NCI-H82 (cell line): ENCODE results near the gene RASL10A.

Experiments
- DNase-seq: peaks from one replicate; lab custom pipeline; 2025; lab: John Stamatoyannopoulos, UW

The RASL10A gene

GRCh38 chr22:29302681-29303465, 12.6 kb downstream of the RASL10A start:
- peak; percentile 41 for DNase-seq

- DNase-seq: no peak
Observed at GRCh38 chr22:29302402-29302680, 13.2 kb downstream of the RASL10A start.

GRCh38 chr22:29301716-29302401, 13.6 kb downstream of the RASL10A start:
- peak; percentile 32 for DNase-seq

GRCh38 chr22:29300807-29301601, 14.5 kb downstream of the RASL10A start:
- peak; percentile 46 for DNase-seq

GRCh38 chr22:29300467-29300806, 15.1 kb downstream of the RASL10A start:
- DNase-seq: no peak

GRCh38 chr22:29299136-29299900, 16.2 kb downstream of the RASL10A start:
- DNase-seq: no peak

GRCh38 chr22:29298641-29299040, 16.9 kb downstream of the RASL10A start:
- no peak for DNase-seq

GRCh38 chr22:29292379-29292778, 23.1 kb downstream of the RASL10A start:
- no peak for DNase-seq

GRCh38 chr22:29291215-29291614, 24.3 kb downstream of the RASL10A start:
- DNase-seq: no peak

GRCh38 chr22:29290061-29290460, 25.4 kb downstream of the RASL10A start:
- DNase-seq: no peak

GRCh38 chr22:29288837-29289236, 26.7 kb downstream of the RASL10A start:
- no peak for DNase-seq

- DNase-seq: no peak
Observed at GRCh38 chr22:29284196-29284595, 31.3 kb downstream of the RASL10A start.

GRCh38 chr22:29277927-29278326, 37.6 kb downstream of the RASL10A start:
- no peak for DNase-seq

- no peak for DNase-seq
Observed at GRCh38 chr22:29275819-29276565, 39.5 kb downstream of the RASL10A start.

GRCh38 chr22:29275167-29275566, 40.3 kb downstream of the RASL10A start:
- no peak for DNase-seq

GRCh38 chr22:29272624-29273023, 42.9 kb downstream of the RASL10A start:
- no peak for DNase-seq

GRCh38 chr22:29270475-29271271, 44.8 kb downstream of the RASL10A start:
- DNase-seq: no peak

- peak; percentile 18 for DNase-seq
Observed at GRCh38 chr22:29269731-29270474, 45.6 kb downstream of the RASL10A start.

GRCh38 chr22:29269230-29269604, 46.3 kb downstream of the RASL10A start:
- DNase-seq: no peak
